ENCODE measurements around the gene CLEC18C.
"Not testable (repeated sequence)": the region's sequence is repeated elsewhere in the genome, so short reads cannot be mapped to it uniquely, and the experiment has no call there.

The CLEC18C gene

DNA sequence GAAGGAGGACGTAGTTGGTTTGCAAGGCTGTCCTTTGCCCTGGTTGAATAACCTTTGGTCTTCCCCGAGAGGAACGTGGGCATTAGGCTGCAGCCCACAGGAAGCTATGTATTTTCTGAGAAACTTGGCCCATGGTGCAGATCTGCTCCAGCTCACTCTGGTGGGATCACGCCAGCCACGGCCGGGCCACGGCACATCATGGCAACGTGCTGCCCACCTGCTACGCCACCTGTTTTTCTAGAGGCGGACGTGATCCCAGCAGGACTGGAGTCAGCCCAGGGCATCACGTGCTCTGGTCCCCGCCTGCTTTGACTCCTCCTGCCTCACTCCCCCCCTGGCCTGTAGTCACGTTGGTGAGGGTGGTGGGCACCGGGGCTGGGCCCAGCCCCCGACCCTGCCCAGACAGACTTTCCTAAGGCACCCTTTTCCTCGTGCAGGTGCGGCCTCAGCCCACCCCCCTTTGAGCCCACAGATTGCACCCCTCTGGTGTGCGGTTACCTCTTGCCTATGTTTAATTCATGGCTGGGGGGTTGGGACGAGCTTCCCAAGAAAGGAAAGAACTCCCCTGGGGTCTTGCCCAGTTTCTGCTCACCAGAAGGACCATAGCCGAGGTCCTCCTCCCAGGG, at the start of gene CLEC18C:
CLEC18C (plus strand) TSS at position 576 of the 626 bp plus-strand sequence. CDS start 492 bp downstream, outside the sequence.
- CTCF ChIA-PET; H3K4me3 ChIP-seq (ENCODE audit: low read depth, low read length); H3K36me3 ChIP-seq (ENCODE audit: control insufficient read depth in 2 of 2, insufficient read depth in 1 of 2, low read length in 2 of 2); H3K27ac ChIP-seq (ENCODE audit: extremely low read depth, low read depth, low read length); H3K9me3 ChIP-seq (ENCODE audit: control insufficient read depth, insufficient read depth, low read depth, low read length); H3K4me1 ChIP-seq (ENCODE audit: control insufficient read depth, insufficient read depth, low read length); POLR2A ChIA-PET: not testable (repeated sequence)

DNA sequence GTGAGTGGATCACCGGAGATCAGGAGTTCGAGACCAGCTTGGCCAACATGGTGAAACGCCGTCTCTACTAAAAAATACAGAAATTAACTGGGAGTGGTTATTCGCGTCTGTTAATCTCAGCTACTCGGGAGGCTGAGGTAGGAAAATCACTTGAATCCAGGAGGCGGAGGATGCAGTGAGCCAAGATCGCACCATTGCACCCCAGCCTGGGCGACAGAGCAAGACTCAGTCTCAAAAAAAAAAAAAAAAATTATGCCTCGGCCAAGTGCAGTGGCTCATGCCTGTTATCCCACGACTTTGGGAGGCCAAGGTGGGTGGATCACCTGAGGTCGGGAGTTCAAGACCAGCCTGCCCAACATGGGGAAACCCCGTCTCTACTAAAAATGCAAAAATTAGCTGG, 49.8 kb upstream of the CLEC18C start:
- peaks cover 12 to 32% of the 10 kb centered on the region in 2 experiments; a peak in 2 of 3 replicates for H3K36me3 ChIP-seq (ENCODE audit: control insufficient read depth in 2 of 2, insufficient read depth in 1 of 2, low read length in 2 of 2)
- CTCF ChIA-PET = not testable (repeated sequence)

DNA sequence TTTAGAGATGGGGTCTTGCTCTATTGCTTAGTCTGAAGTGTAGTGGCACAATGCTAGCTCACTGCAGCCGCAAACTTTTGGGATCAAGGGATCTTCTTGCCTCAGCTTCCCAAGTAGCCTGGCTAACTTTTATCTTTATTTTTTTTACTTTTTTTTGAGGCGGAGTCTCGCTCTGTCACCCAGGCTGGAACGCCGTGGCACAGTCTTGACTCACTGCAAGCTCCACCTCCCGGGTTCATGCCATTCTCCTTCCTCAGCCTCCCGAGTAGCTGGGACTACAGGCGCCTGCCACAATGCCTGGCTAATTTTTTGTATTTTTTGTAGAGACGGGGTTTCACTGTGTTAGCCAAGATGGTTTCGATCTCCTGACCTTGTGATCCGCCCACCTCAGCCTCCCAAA, 47.4 kb upstream of the CLEC18C start:
- CTCF ChIA-PET; POLR2A ChIA-PET; H3K9me3 ChIP-seq (ENCODE audit: control insufficient read depth, insufficient read depth, low read depth, low read length); H3K27ac ChIP-seq (ENCODE audit: extremely low read depth, low read depth, low read length); H3K4me3 ChIP-seq (ENCODE audit: low read depth, low read length); H3K4me1 ChIP-seq (ENCODE audit: control insufficient read depth, insufficient read depth, low read length): not testable (repeated sequence)
- peaks cover 12 to 44% of the 10 kb centered on the region in 2 experiments; a peak in 2 of 3 replicates for H3K36me3 ChIP-seq (ENCODE audit: control insufficient read depth in 2 of 2, insufficient read depth in 1 of 2, low read length in 2 of 2)

More for the DNA sequence above, 49.8 kb upstream of the CLEC18C start:
- H3K4me3 ChIP-seq (ENCODE audit: low read depth, low read length); H3K4me1 ChIP-seq (ENCODE audit: control insufficient read depth, insufficient read depth, low read length); H3K9me3 ChIP-seq (ENCODE audit: control insufficient read depth, insufficient read depth, low read depth, low read length); H3K27ac ChIP-seq (ENCODE audit: extremely low read depth, low read depth, low read length); POLR2A ChIA-PET: not testable (repeated sequence)

DNA sequence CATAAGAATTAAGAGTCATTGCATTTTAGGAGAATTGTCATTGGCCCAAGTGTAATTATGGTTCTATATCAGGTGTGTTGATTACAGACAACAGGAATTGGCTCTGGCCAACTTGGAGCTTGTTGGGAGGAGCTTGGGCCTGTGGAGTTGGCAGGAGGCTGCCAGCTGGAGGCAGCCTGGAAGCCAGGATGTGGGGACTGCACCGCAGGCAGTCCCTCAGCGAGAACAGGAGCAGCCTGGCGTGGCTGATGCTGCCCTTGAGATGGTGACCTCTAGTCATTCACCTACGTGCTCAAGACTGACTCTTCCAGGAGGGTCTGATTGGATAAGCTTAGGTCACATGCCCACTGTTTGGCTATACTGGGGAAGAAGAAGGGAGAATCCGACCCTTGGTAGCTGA, 45.9 kb upstream of the CLEC18C start:
- H3K4me3 ChIP-seq (ENCODE audit: low read depth, low read length); H3K9me3 ChIP-seq (ENCODE audit: control insufficient read depth, insufficient read depth, low read depth, low read length); POLR2A ChIA-PET; H3K4me1 ChIP-seq (ENCODE audit: control insufficient read depth, insufficient read depth, low read length); H3K27ac ChIP-seq (ENCODE audit: extremely low read depth, low read depth, low read length); CTCF ChIA-PET: not testable (repeated sequence)
- H3K36me3 ChIP-seq (ENCODE audit: control insufficient read depth in 2 of 2, insufficient read depth in 1 of 2, low read length in 2 of 2) = peaks cover 10 to 50% of the 10 kb centered on the region in 2 experiments; a peak in 2 of 3 replicates

DNA sequence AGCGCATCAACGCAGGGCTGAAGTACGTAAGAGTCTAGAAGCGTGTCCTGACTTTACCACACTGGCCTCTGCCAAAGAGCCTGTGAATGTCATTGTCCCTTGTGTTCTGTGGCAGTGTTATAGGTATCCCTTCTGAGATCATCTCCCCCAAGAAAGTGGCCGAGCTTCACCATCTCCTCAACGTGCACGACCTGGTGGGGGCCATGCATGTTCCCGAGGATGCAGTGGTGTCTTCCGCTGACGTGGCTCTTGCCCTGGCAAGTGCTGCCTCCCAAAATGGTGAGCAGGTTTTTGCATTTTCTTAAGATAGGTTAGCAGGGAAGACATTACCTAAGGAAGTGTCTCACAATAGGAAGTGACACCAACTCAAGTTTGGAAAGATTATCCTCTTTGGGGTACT, 44.7 kb upstream of the CLEC18C start:
- CTCF ChIA-PET; H3K4me3 ChIP-seq (ENCODE audit: low read depth, low read length); H3K9me3 ChIP-seq (ENCODE audit: control insufficient read depth, insufficient read depth, low read depth, low read length); H3K4me1 ChIP-seq (ENCODE audit: control insufficient read depth, insufficient read depth, low read length); H3K27ac ChIP-seq (ENCODE audit: extremely low read depth, low read depth, low read length); POLR2A ChIA-PET: not testable (repeated sequence)
- H3K36me3 ChIP-seq (ENCODE audit: control insufficient read depth in 2 of 2, insufficient read depth in 1 of 2, low read length in 2 of 2) = peaks cover 10 to 47% of the 10 kb centered on the region in 2 experiments; a peak in 2 of 3 replicates

DNA sequence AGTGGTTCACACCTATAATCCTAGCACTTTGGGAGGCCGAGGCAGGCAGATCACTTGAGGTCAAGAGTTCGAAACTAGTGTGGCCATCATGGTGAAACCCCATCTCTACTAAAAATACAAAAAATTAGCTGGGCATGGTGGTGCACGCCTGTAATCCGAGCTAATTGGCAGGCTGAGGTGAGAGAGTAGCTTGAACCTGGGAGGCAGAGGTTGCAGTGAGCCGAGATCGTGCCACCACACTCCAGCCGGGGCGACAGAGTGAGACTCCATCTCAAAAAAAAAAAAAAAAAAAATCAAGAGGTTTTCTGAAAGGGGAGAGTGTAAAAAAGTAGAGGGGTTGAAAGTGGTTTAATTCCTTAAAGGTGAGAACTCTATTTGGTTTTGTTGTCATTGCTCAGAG, 37.8 kb upstream of the CLEC18C start:
- CTCF ChIA-PET; H3K4me1 ChIP-seq (ENCODE audit: control insufficient read depth, insufficient read depth, low read length); H3K4me3 ChIP-seq (ENCODE audit: low read depth, low read length); POLR2A ChIA-PET; H3K27ac ChIP-seq (ENCODE audit: extremely low read depth, low read depth, low read length); H3K9me3 ChIP-seq (ENCODE audit: control insufficient read depth, insufficient read depth, low read depth, low read length): not testable (repeated sequence)
- peaks cover 24 to 49% of the 10 kb centered on the region in 2 experiments; a peak in 2 of 3 replicates for H3K36me3 ChIP-seq (ENCODE audit: control insufficient read depth in 2 of 2, insufficient read depth in 1 of 2, low read length in 2 of 2)

DNA sequence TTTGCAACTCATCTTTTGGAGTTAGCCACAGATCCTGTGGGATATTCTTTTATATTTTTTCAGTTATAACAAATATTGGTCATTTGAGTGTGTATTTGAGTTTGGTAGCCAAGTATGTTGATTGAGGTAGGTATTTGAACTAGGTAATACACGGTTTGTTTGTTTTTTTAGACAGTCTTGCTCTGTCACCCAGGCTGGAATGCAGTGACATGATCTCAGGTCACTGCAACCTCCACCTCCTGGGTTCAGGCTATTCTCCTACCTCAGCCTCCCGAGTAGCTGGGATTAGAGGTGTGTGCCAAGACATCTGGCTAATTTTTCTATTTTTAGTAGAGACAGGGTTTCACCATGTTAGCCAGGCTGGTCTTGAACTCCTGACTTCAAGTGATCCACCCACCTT, 37.0 kb upstream of the CLEC18C start:
- H3K4me3 ChIP-seq (ENCODE audit: low read depth, low read length); CTCF ChIA-PET; H3K9me3 ChIP-seq (ENCODE audit: control insufficient read depth, insufficient read depth, low read depth, low read length); H3K4me1 ChIP-seq (ENCODE audit: control insufficient read depth, insufficient read depth, low read length); POLR2A ChIA-PET; H3K27ac ChIP-seq (ENCODE audit: extremely low read depth, low read depth, low read length): not testable (repeated sequence)
- peaks cover 24 to 51% of the 10 kb centered on the region in 2 experiments; a peak in 2 of 3 replicates for H3K36me3 ChIP-seq (ENCODE audit: control insufficient read depth in 2 of 2, insufficient read depth in 1 of 2, low read length in 2 of 2)

DNA sequence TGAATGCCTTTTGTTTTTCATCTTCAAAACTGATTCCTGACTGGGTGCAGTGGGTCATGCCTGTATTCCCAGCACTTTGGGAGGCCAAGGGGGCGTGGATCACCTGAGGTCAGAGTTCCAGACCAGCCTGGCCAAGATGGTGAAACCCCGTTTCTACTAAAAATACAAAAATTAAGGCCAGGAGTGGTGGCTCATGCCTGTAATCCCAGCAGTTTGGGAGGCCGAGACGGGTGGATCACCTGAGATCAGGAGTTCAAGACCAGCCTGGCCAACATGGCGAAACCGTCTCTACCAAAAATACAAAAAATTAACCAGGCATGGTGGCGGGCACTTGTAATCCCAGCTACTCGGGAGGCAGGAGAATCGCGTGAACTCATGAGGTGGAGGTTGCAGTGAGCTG, 30.8 kb upstream of the CLEC18C start:
- CTCF ChIA-PET; H3K9me3 ChIP-seq (ENCODE audit: control insufficient read depth, insufficient read depth, low read depth, low read length); H3K4me1 ChIP-seq (ENCODE audit: control insufficient read depth, insufficient read depth, low read length); H3K4me3 ChIP-seq (ENCODE audit: low read depth, low read length); POLR2A ChIA-PET; H3K27ac ChIP-seq (ENCODE audit: extremely low read depth, low read depth, low read length): not testable (repeated sequence)
- peaks cover 0 to 50% of the 10 kb centered on the region in 2 experiments; a peak in 2 of 3 replicates for H3K36me3 ChIP-seq (ENCODE audit: control insufficient read depth in 2 of 2, insufficient read depth in 1 of 2, low read length in 2 of 2)

DNA sequence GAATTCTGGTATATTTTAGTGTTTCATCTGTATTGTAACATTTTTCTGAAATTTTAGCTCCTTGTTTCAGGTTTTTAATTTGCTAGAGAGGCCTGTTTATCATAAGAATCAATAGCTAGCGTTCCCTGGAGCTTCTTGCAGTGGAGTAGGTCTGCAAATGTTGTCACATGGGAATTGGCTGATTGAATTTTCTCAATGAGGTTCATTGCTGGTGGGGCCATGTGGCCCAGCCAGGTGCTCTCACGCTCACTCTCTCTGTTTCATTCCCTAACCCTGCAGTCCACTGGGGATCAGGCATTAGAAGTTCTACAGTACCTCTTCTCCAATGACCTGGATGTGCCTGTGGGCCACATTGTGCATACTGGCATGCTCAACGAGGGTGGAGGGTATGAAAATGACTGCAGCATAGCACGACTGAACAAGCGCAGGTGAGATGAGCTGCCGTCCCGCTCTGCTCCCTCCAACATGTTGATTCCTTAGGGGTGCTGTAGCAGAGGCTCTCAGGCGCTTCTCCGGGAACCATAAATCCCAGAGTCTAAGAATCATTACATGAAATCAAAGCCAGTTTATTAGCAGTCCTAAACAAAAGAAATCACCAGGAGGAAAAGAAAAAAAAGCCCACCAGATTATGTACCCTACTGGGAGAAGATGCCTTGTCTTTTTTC, 30.2 kb upstream of the CLEC18C start:
- peaks cover 0 to 54% of the 10 kb centered on the region in 2 experiments; a peak in 2 of 3 replicates for H3K36me3 ChIP-seq (ENCODE audit: control insufficient read depth in 2 of 2, insufficient read depth in 1 of 2, low read length in 2 of 2)
- H3K4me3 ChIP-seq (ENCODE audit: low read depth, low read length); H3K27ac ChIP-seq (ENCODE audit: extremely low read depth, low read depth, low read length); CTCF ChIA-PET; H3K9me3 ChIP-seq (ENCODE audit: control insufficient read depth, insufficient read depth, low read depth, low read length); POLR2A ChIA-PET; H3K4me1 ChIP-seq (ENCODE audit: control insufficient read depth, insufficient read depth, low read length): not testable (repeated sequence)

DNA sequence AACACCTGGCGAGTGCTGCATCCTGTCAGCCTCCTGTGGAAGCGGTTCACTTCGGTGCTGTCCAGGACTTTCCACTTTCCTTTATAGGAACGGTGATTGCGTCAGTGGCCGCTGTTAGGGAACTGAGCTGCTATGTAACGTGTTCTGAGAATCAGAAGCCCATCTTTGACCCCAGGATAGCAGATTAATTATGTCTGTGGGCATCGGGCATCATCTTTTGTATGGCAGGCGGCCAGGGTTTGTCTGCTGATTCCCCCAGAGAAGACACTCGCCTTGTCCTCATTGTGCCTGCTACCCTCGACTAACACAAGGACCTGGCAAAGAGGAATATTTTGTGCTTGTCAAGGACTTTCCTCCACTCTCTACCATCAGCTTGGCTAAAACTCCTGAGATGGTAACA, 25.7 kb upstream of the CLEC18C start:
- peaks cover 23 to 59% of the 10 kb centered on the region in 2 experiments for H3K36me3 ChIP-seq (ENCODE audit: control insufficient read depth in 2 of 2, insufficient read depth in 1 of 2, low read length in 2 of 2)
- H3K4me1 ChIP-seq (ENCODE audit: control insufficient read depth, insufficient read depth, low read length); H3K9me3 ChIP-seq (ENCODE audit: control insufficient read depth, insufficient read depth, low read depth, low read length); POLR2A ChIA-PET; H3K27ac ChIP-seq (ENCODE audit: extremely low read depth, low read depth, low read length); CTCF ChIA-PET; H3K4me3 ChIP-seq (ENCODE audit: low read depth, low read length): not testable (repeated sequence)

DNA sequence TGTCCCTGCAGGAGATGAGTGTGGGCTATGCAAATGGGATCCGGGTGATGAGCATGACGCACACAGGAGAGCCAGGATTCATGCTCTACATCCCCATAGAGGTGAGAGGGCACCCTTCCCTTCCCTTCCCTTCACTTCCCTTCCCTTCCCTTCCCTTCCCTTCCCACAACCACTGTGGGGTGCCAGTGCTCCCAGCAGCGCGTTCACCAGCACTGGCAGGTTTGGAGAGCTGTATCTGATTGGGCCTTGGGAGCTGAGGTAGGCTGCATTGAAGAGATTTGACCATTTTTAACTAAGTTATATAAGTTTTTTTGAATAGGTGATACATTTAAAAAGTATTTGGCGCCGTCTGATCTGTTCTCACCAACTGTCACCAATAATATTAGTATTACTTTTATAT, 25.1 kb upstream of the CLEC18C start:
- H3K4me1 ChIP-seq (ENCODE audit: control insufficient read depth, insufficient read depth, low read length); H3K27ac ChIP-seq (ENCODE audit: extremely low read depth, low read depth, low read length); POLR2A ChIA-PET; H3K4me3 ChIP-seq (ENCODE audit: low read depth, low read length); CTCF ChIA-PET; H3K9me3 ChIP-seq (ENCODE audit: control insufficient read depth, insufficient read depth, low read depth, low read length): not testable (repeated sequence)
- H3K36me3 ChIP-seq (ENCODE audit: control insufficient read depth in 2 of 2, insufficient read depth in 1 of 2, low read length in 2 of 2) = peaks cover 25 to 60% of the 10 kb centered on the region in 2 experiments

Data from HEK293 (cell line).